PC-3 (cell line): Measurements from ENCODE around the gene SVOP. TPM values are rescaled to one million over a fixed set of nuclear protein-coding genes. Genes with fewer than 3 reads are reported as not detected.

Experiments used
- ATAC-seq: fragments of 200-7000 bp; cut with Tn5 transposase; 2 replicates; pipeline ENCODE4 v1.9.1; 2020; ENCODE audit warnings: mild to moderate bottlenecking, moderate library complexity
- BruUV-seq: library from RNA; stranded (reverse); fragments of 400-500 nt; replicated peaks from 2 replicates; lab custom pipeline; 2021; lab: Mats Ljungman, UMichigan
- CTCF ChIA-PET: fragments of 300-600 bp; sonication (Branson Sonifier 250); formaldehyde crosslinking; loops from one replicate; lab custom pipeline; 2022; ENCODE audit warnings: antibody characterized with exemption; lab: Charles Lee
- POLR2A ChIA-PET: fragments of 300-600 bp; sonication (Branson Sonifier 250); formaldehyde crosslinking; loops from one replicate; lab custom pipeline; 2022; ENCODE audit warnings: antibody characterized with exemption; ENCODE audit not compliant: unreplicated experiment; lab: Charles Lee
- DNase-seq: peaks from one replicate; pipeline ENCODE4 v3.0.0-alpha.2; 2015
- H2AFZ ChIP-seq: fragments of 300-600 bp; sonication (generic); 2 replicates; pipeline ENCODE4 v1.6.0; 2016; ENCODE audit warnings: antibody characterized with exemption, low read length
- H3F3A ChIP-seq: fragments of 300-600 bp; sonication (generic); one replicate; pipeline ENCODE4 v1.6.0; 2017; ENCODE audit warnings: antibody characterized with exemption, low read length, control low read depth, mild to moderate bottlenecking; ENCODE audit not compliant: unreplicated experiment
- H3K27ac ChIP-seq: fragments of 300-600 bp; sonication (generic); 2 replicates; pipeline ENCODE4 v1.5.1; 2016; ENCODE audit warnings: mild to moderate bottlenecking, low read length
- H3K27me3 ChIP-seq: fragments of 300-600 bp; sonication (generic); 2 replicates; pipeline ENCODE4 v1.6.1; 2016; ENCODE audit warnings: low read length, mixed read lengths
- H3K36me3 ChIP-seq: fragments of 300-600 bp; sonication (generic); 2 replicates; pipeline ENCODE4 v1.6.1; 2016; ENCODE audit warnings: low read depth, mixed run types, low read length, mixed read lengths
- H3K4me1 ChIP-seq: fragments of 300-600 bp; sonication (generic); 2 replicates; pipeline ENCODE4 v1.5.1; 2016; ENCODE audit warnings: low read length; ENCODE audit not compliant: insufficient read depth
- H3K4me2 ChIP-seq: fragments of 300-600 bp; sonication (generic); 2 replicates; pipeline ENCODE4 v1.6.0; 2016; ENCODE audit warnings: low read length
- H3K4me3 ChIP-seq: fragments of 300-600 bp; sonication (generic); 2 replicates; pipeline ENCODE4 v1.5.1; 2016; ENCODE audit warnings: mild to moderate bottlenecking, low read length, mixed read lengths
- H3K79me2 ChIP-seq: fragments of 300-600 bp; sonication (generic); 2 replicates; pipeline ENCODE4 v1.6.1; 2017; ENCODE audit warnings: low read length, mixed read lengths
- H3K9ac ChIP-seq: fragments of 300-600 bp; sonication (generic); 2 replicates; pipeline ENCODE4 v1.6.0; 2016; ENCODE audit warnings: mild to moderate bottlenecking, low read length
- H3K9me2 ChIP-seq: fragments of 300-600 bp; sonication (generic); replicated peaks from 2 replicates; pipeline ENCODE4 v1.6.1; 2016; ENCODE audit warnings: mixed run types, low read length, mixed read lengths
- H3K9me3 ChIP-seq: fragments of 300-600 bp; sonication (generic); 2 replicates; pipeline ENCODE4 v1.6.1; 2016; ENCODE audit warnings: low read length, mixed read lengths
- H4K20me1 ChIP-seq: fragments of 300-600 bp; sonication (generic); 2 replicates; pipeline ENCODE4 v1.6.1; 2016; ENCODE audit warnings: low read length, mixed read lengths
- EZH2 ChIP-seq: fragments of 300-600 bp; sonication (generic); IDR thresholded peaks from one replicate; pipeline ENCODE4 v1.6.1; 2017; ENCODE audit warnings: antibody characterized with exemption, mild to moderate bottlenecking, low read length; ENCODE audit not compliant: unreplicated experiment
- EZH2phosphoT487 ChIP-seq: fragments of 300-600 bp; sonication (generic); IDR thresholded peaks from 2 replicates; pipeline ENCODE4 v1.6.1; 2018; ENCODE audit warnings: mild to moderate bottlenecking, antibody characterized with exemption, low read length, borderline replicate concordance
- intact Hi-C: fragments of 100-400 bp; cut with micrococcal nuclease; formaldehyde crosslinking; loops from 2 replicates; pipeline ENCODE4 v1.9.0; 2023
- total RNA-seq: library from RNA; depleted of rRNA; stranded (reverse); fragments of >200 nt; gene quantifications from 2 replicates; pipeline ENCODE4 v1.2.3, GENCODE V29; 2014
- TF ChIP-seq, protein P1 (sequence below): fragments of 300-600 bp; sonication (generic); conservative IDR thresholded peaks from 2 replicates; pipeline ENCODE4 v1.5.1; 2017; ENCODE audit warnings: antibody characterized with exemption, low read depth, mild to moderate bottlenecking, low read length

SVOP gene
- total RNA-seq, 1 experiment from 2014 or later = not detected

DNA sequence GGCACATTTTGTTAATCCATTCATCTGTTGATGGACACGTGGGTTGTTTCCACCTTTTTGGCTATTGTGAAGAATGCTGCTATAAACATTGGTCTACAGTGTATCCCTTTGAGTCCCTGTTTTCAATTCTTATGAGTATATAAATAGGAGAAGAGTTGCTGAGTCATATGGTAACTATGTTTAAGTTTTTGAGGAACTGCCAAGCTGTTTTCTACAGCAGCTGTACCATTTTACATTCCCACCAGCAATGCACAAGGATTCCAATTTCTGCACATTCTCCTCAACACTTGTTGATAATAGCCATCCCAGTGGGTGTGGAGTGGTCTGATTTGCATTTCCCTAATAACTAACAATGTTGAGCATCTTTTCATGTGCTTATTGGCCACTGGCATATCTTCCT is 6.9 kb upstream of the SVOP start:
- no peaks in the 10 kb centered on the region for H3F3A ChIP-seq
- H3K9ac ChIP-seq = no peak overlapping the region
- no peak overlapping the region for H2AFZ ChIP-seq
- DNase-seq (peak; percentile 52), ATAC-seq (peak; percentile 43)
- TF ChIP-seq, protein P1, sequence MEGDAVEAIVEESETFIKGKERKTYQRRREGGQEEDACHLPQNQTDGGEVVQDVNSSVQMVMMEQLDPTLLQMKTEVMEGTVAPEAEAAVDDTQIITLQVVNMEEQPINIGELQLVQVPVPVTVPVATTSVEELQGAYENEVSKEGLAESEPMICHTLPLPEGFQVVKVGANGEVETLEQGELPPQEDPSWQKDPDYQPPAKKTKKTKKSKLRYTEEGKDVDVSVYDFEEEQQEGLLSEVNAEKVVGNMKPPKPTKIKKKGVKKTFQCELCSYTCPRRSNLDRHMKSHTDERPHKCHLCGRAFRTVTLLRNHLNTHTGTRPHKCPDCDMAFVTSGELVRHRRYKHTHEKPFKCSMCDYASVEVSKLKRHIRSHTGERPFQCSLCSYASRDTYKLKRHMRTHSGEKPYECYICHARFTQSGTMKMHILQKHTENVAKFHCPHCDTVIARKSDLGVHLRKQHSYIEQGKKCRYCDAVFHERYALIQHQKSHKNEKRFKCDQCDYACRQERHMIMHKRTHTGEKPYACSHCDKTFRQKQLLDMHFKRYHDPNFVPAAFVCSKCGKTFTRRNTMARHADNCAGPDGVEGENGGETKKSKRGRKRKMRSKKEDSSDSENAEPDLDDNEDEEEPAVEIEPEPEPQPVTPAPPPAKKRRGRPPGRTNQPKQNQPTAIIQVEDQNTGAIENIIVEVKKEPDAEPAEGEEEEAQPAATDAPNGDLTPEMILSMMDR = no peak
- no peak for TF ChIP-seq EZH2phosphoT487
- TF ChIP-seq EZH2 = no peak
- H3K4me1 ChIP-seq = 0 out of 2 replicates have a peak, but pooled peaks cover 6% of the 10 kb centered on the region
- H3K4me2 ChIP-seq = no peak overlapping the region
- H3K79me2 ChIP-seq = no peaks in the 10 kb centered on the region
- peaks cover 28% of the 10 kb centered on the region for H3K27me3 ChIP-seq
- H3K4me3 ChIP-seq = no peak overlapping the region
- ChIA-PET CTCF (no interaction called here), POLR2A (no interaction called here)
- H3K36me3 ChIP-seq = no peaks in the 10 kb centered on the region
- intact Hi-C loops = no loop called here
- no peak overlapping the region for H3K27ac ChIP-seq
- H3K9me3 ChIP-seq = no peaks in the 10 kb centered on the region
- no TSS peak for BruUV-seq
- H3K9me2 ChIP-seq = no peaks in the 10 kb centered on the region
- no peaks in the 10 kb centered on the region for H4K20me1 ChIP-seq

DNA sequence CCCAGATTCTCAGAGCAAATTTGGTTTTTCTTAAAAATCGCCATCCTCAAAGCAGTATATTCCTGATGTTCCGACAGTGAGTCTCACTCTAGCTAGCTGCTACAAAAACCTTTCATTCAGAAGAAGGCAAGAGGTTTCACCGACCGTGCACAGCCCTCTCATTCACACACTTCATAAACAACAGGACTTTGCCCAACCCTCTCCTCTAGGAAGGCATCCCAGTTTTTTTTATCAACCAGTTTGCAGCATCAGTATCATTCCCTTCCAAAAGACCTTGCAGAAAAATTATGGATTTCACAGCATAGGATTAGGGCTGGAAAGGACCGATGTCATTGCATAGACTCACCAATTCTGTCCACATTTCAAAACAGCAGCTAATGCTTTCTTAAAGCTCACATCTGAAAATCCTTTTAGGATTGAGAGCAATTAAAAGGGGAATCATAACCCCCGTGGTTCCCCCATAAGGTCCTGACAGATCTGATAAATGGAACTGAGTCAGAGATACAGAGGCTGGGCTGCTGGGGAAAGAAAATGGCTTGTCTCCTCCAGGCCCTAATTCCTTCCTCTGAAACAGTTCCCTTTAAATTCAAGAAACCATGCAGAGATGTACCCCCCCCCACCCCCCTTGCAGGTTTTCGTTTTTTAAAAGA is 597 bp downstream of the SVOP start:
- Histone ChIP-seq H3K9ac (no peak overlapping the region), H3K4me1 (no peaks in the 10 kb centered on the region), H3K9me2 (no peaks in the 10 kb centered on the region), H3F3A (no peaks in the 10 kb centered on the region), H3K27ac (no peak overlapping the region), H3K36me3 (no peaks in the 10 kb centered on the region), H3K79me2 (no peaks in the 10 kb centered on the region), H4K20me1 (no peaks in the 10 kb centered on the region), H3K4me2 (no peak overlapping the region), H2AFZ (no peak overlapping the region), H3K9me3 (no peaks in the 10 kb centered on the region), H3K27me3 (peaks cover 15% of the 10 kb centered on the region), H3K4me3 (no peak overlapping the region)
- intact Hi-C loops = no loop called here
- no peak for TF ChIP-seq EZH2phosphoT487
- TF ChIP-seq, protein P1 = no peak
- no peak for TF ChIP-seq EZH2
- ATAC-seq = no peak
- DNase-seq = no peak
- ChIA-PET CTCF (no interaction called here), POLR2A (interaction anchor here (0.6 kb wide), 1 partner anchor 99 kb away, joined by 11 read pairs; no protein-coding TSS in a partner anchor)
- BruUV-seq = no TSS peak

DNA sequence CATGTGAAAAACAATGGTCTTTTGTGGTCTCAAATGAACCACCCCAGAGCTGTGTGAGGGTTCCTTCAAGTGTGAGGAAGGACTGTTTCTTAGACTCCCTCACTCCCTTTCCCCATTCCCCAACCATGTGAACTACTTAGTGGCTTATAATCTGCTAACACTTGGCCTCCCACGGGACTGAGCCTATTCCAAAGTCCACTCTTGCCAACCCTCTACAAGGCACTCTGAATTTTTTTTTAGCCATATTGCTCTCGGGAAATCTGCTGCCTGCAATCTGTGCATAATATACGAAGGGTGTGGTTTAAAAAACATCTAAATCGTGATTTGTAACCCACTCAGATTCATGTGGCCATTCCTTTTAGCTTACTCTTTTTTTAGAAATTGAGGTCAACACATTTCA is 2.6 kb downstream of the SVOP start:
- intact Hi-C loops = no loop called here
- ATAC-seq = no peak
- H3K4me2 ChIP-seq = no peak overlapping the region
- no peaks in the 10 kb centered on the region for H3K9me3 ChIP-seq
- H3K4me1 ChIP-seq = no peaks in the 10 kb centered on the region
- TF ChIP-seq EZH2phosphoT487 (no peak), EZH2 (no peak)
- TF ChIP-seq, protein P1 = no peak
- no peaks in the 10 kb centered on the region for H3K9me2 ChIP-seq
- BruUV-seq = no TSS peak
- no peak overlapping the region for H3K27ac ChIP-seq
- peaks cover 33% of the 10 kb centered on the region for H3K27me3 ChIP-seq
- no peaks in the 10 kb centered on the region for H4K20me1 ChIP-seq
- no peaks in the 10 kb centered on the region for H3K36me3 ChIP-seq
- no peak overlapping the region for H3K4me3 ChIP-seq
- H3F3A ChIP-seq = no peaks in the 10 kb centered on the region
- POLR2A ChIA-PET = no interaction called here
- H3K79me2 ChIP-seq = no peaks in the 10 kb centered on the region
- no peak overlapping the region for H3K9ac ChIP-seq
- H2AFZ ChIP-seq = no peak overlapping the region
- DNase-seq = no peak
- CTCF ChIA-PET = interaction anchor here (0.6 kb wide), 1 partner anchor 10 kb away, joined by 4 read pairs; no protein-coding TSS in a partner anchor
